ENCODE measurements around the gene SREK1.

Gene SREK1

DNA sequence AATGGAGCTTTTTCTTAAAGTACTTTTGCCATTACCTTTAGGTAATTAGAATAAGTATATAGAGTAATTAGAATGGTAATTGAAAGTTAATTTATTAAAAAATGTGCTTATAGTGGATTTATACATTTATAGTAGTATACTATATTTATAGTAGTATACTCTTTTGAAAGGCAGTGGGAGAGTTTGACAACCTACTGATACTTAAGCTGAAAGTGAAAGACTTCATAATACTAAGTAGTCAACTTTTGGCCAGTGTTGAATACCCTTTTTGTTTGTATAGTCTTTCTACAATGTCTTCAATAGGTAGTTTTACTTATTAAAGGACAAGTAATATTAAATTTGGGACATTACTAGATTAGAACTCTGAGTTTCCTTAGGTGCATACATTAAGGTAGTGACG lies 12.9 kb downstream of the SREK1 start:
- Histone ChIP-seq H3K36me3 (ENCODE audit: control insufficient read depth, low read length) (peaks cover 81% of the 10 kb centered on the region), H3K4me1 (ENCODE audit: control insufficient read depth, low read length) (no peaks in the 10 kb centered on the region), H3K27me3 (ENCODE audit: control insufficient read depth, low read length) (no peaks in the 10 kb centered on the region), H3K27ac (ENCODE audit: low read depth, low read length) (no peak overlapping the region), H4K20me1 (ENCODE audit: control insufficient read depth, insufficient read depth, low read depth, low read length) (0 out of 2 replicates have a peak, but pooled peaks cover 4% of the 10 kb centered on the region), H3K9me2 (replicated peaks; ENCODE audit: control insufficient read depth, low read length) (no peaks in the 10 kb centered on the region), H3K4me2 (ENCODE audit: low read length) (no peak overlapping the region), H3K9me3 (ENCODE audit: control insufficient read depth, insufficient read depth, low read length) (no peaks in the 10 kb centered on the region), H3K79me2 (ENCODE audit: control insufficient read depth, low read length) (peaks cover 78% of the 10 kb centered on the region), H3K4me3 (ENCODE audit: low read length) (no peak overlapping the region), H3F3A (ENCODE audit: control insufficient read depth, insufficient read depth) (no peaks in the 10 kb centered on the region)
- no peak for TF ChIP-seq CTCF (IDR thresholded peaks at IDR 0.05; ENCODE audit: low read depth, low read length, poor library complexity, severe bottlenecking)

DNA sequence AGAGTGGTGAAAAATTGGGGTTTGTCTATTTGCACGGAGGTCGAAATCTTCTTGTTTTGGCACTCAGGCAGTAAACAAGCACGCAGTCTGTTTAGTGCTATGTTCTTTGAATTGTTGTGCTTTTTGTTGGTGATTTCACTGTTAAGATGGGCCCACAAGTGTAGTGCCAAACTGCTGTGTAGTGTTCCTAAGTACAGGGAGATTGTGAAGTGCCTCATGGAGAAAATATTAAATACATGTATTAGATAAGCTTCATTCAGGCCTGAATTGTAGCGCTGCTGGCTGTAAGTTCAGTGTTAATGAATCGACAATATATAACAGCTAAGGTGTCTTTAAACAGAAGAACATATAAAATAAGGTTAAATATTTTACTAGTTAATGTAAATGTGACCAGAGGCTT lies 17.3 kb downstream of the SREK1 start:
- Histone ChIP-seq H3K4me3 (ENCODE audit: low read length) (no peak overlapping the region), H4K20me1 (ENCODE audit: control insufficient read depth, insufficient read depth, low read depth, low read length) (0 out of 2 replicates have a peak, but pooled peaks cover 4% of the 10 kb centered on the region), H3K27me3 (ENCODE audit: control insufficient read depth, low read length) (no peaks in the 10 kb centered on the region), H3K9me2 (replicated peaks; ENCODE audit: control insufficient read depth, low read length) (no peaks in the 10 kb centered on the region), H3K9me3 (ENCODE audit: control insufficient read depth, insufficient read depth, low read length) (no peaks in the 10 kb centered on the region), H3F3A (ENCODE audit: control insufficient read depth, insufficient read depth) (no peaks in the 10 kb centered on the region), H3K27ac (ENCODE audit: low read depth, low read length) (no peak overlapping the region), H3K4me2 (ENCODE audit: low read length) (no peak overlapping the region), H3K36me3 (ENCODE audit: control insufficient read depth, low read length) (peaks cover 93% of the 10 kb centered on the region), H3K4me1 (ENCODE audit: control insufficient read depth, low read length) (peaks cover 24% of the 10 kb centered on the region), H3K79me2 (ENCODE audit: control insufficient read depth, low read length) (peaks cover 53% of the 10 kb centered on the region)
- TF ChIP-seq CTCF (IDR thresholded peaks at IDR 0.05; ENCODE audit: low read depth, low read length, poor library complexity, severe bottlenecking) = no peak
- no peak for TF ChIP-seq EZH2phosphoT487 (IDR thresholded peaks at IDR 0.05; ENCODE audit: borderline replicate concordance, low read length)

DNA sequence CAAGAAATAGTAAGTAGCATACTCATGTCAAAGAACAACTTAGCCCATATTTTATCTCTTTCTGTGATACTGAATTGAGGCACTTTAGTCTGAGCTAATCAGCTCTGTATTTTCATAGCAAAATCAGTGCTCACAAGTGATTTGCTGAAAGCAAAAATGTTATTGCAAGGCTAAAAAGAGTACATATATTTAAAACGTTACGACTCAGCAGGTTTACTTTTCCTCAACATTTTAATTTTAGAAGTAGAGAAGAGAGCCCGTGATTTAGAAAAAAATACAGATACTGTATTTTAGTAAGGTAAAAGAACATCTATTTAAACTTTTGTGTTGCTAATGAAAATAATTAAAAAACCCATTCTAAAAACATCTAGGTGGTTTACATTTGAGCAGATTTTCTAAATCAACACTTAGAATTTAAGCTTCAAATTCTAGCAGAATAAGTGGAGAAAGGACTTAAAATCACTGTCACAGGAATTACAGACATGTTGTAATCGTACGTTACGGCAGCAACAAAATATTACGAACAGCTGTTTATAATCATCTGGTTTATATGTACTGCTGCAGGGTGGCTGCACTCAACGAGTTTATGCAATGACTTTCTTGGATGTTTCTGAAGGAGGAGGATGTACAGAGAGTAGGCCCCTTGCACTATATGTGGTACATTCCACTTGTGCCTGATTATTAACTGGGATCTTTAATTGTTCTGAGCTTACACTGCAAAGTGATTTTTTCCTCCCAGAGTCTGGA lies 20.1 kb downstream of the SREK1 start:
- peaks cover 51% of the 10 kb centered on the region for H3K4me1 ChIP-seq (ENCODE audit: control insufficient read depth, low read length)
- no peaks in the 10 kb centered on the region for H3K9me3 ChIP-seq (ENCODE audit: control insufficient read depth, insufficient read depth, low read length)
- H3K36me3 ChIP-seq (ENCODE audit: control insufficient read depth, low read length) = peaks cover 89% of the 10 kb centered on the region
- H3K27me3 ChIP-seq (ENCODE audit: control insufficient read depth, low read length) = no peaks in the 10 kb centered on the region
- H3K4me3 ChIP-seq (ENCODE audit: low read length) = no peak overlapping the region
- no peaks in the 10 kb centered on the region for H3K9me2 ChIP-seq (replicated peaks; ENCODE audit: control insufficient read depth, low read length)
- no peak overlapping the region for H3K4me2 ChIP-seq (ENCODE audit: low read length)
- TF ChIP-seq CTCF (IDR thresholded peaks at IDR 0.05; ENCODE audit: low read depth, low read length, poor library complexity, severe bottlenecking) (no peak), EZH2phosphoT487 (IDR thresholded peaks at IDR 0.05; ENCODE audit: borderline replicate concordance, low read length) (no peak)
- H3K27ac ChIP-seq (ENCODE audit: low read depth, low read length) = no peak overlapping the region
- H3K79me2 ChIP-seq (ENCODE audit: control insufficient read depth, low read length) = peaks cover 36% of the 10 kb centered on the region
- 0 out of 2 replicates have a peak, but pooled peaks cover 4% of the 10 kb centered on the region for H4K20me1 ChIP-seq (ENCODE audit: control insufficient read depth, insufficient read depth, low read depth, low read length)
- H3F3A ChIP-seq (ENCODE audit: control insufficient read depth, insufficient read depth) = peaks cover 17% of the 10 kb centered on the region
